Endothelial cell of umbilical vein (primary cell): ENCODE results near the gene PCSK6.

Experiments
- POLR2A ChIP-seq: IDR thresholded peaks from 2 replicates; pipeline ENCODE4 v1.6.1; 2012; ENCODE audit warnings: low read depth, mild to moderate bottlenecking, control low read depth, low read length
- POLR2AphosphoS5 ChIP-seq: IDR thresholded peaks from 2 replicates; pipeline ENCODE4 v1.6.1; 2012; ENCODE audit warnings: low read depth, mild to moderate bottlenecking, control low read depth, low read length, moderate library complexity; ENCODE audit not compliant: insufficient read depth
- TF ChIP-seq, protein P1 (sequence below), 2 donors: IDR thresholded peaks; 1 replicate in 1 of 2; 2 replicates in 1 of 2; pipeline ENCODE4 v1.5.1; 2011; ENCODE audit warnings: low read length in 2 of 2, mild to moderate bottlenecking in 2 of 2, moderate library complexity in 2 of 2, control low read depth in 1 of 2, inconsistent platforms in 1 of 2, low read depth in 1 of 2; ENCODE audit not compliant: insufficient read depth in 1 of 2; ENCODE audit errors: extremely low read depth in 1 of 2

DNA sequence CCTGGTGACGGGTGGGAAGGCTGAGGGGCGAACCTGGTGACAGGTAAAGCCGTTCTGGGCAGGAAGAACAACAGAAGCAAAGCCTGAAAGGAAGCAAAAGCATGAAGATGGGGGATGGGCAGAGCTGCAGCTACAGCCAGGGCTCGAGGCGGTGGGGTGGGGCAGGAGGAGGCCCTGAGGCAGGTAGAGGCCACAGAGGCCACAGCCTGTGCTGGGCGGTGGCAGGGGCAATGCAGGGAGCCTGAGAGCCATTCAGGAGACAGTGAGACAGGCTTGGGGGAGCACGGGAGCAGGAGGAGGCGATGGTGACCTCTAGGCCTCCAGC is 8.2 kb downstream of the PCSK6 start:
- TF ChIP-seq, protein P1, sequence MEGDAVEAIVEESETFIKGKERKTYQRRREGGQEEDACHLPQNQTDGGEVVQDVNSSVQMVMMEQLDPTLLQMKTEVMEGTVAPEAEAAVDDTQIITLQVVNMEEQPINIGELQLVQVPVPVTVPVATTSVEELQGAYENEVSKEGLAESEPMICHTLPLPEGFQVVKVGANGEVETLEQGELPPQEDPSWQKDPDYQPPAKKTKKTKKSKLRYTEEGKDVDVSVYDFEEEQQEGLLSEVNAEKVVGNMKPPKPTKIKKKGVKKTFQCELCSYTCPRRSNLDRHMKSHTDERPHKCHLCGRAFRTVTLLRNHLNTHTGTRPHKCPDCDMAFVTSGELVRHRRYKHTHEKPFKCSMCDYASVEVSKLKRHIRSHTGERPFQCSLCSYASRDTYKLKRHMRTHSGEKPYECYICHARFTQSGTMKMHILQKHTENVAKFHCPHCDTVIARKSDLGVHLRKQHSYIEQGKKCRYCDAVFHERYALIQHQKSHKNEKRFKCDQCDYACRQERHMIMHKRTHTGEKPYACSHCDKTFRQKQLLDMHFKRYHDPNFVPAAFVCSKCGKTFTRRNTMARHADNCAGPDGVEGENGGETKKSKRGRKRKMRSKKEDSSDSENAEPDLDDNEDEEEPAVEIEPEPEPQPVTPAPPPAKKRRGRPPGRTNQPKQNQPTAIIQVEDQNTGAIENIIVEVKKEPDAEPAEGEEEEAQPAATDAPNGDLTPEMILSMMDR (IDR thresholded peaks at IDR 0.05; ENCODE audit: extremely low read depth in 1 of 2, insufficient read depth in 1 of 2, low read depth in 1 of 2, low read length in 2 of 2): no peak
- TF ChIP-seq POLR2A (no peak), POLR2AphosphoS5 (no peak)
